ENCODE measurements around the gene PSMD12.
"Not testable (repeated sequence)": the region's sequence is repeated elsewhere in the genome, so short reads cannot be mapped to it uniquely, and the experiment has no call there.

PSMD12 gene

GRCh38 chr17:67310406-67310805 is 56.0 kb downstream of the PSMD12 start:
- no peak for DNase-seq (ENCODE audit: low spot score)

GRCh38 chr17:67305446-67306235 is 60.7 kb downstream of the PSMD12 start:
- not testable (repeated sequence) for DNase-seq (ENCODE audit: low spot score)

GRCh38 chr17:67297454-67297960 is 68.9 kb downstream of the PSMD12 start:
- no peak for DNase-seq (ENCODE audit: low spot score)

- DNase-seq (ENCODE audit: low spot score), result no peak
These were observed 71.8 kb downstream of the PSMD12 start for GRCh38 chr17:67294451-67295199.

- peak; percentile 66 for DNase-seq (ENCODE audit: low spot score)
These were observed 72.8 kb downstream of the PSMD12 start for GRCh38 chr17:67293251-67294203.

- peak; percentile 28 for DNase-seq (ENCODE audit: low spot score)
These were observed 75.6 kb downstream of the PSMD12 start for GRCh38 chr17:67290711-67291291.

- no peak for DNase-seq (ENCODE audit: low spot score)
These were observed 76.1 kb downstream of the PSMD12 start for GRCh38 chr17:67290244-67290643.

GRCh38 chr17:67289181-67289876 is 77.0 kb downstream of the PSMD12 start:
- DNase-seq (ENCODE audit: low spot score), result peak; percentile 31

Small RNAs within 50 kb of the gene (small RNA-seq; reads per million reads assigned to genes)
- 0 reads per million in 2 experiments for gene RF00019
